ENCODE results near the gene ARL4A.
"Not testable (repeated sequence)": the region's sequence is repeated elsewhere in the genome, so short reads cannot be mapped to it uniquely, and the experiment has no call there.

Gene ARL4A

GRCh38 chr7:12670000-12670729 lies 17.3 kb upstream of the ARL4A start:
- no peak for DNase-seq (ENCODE audit: low read depth)

DNA sequence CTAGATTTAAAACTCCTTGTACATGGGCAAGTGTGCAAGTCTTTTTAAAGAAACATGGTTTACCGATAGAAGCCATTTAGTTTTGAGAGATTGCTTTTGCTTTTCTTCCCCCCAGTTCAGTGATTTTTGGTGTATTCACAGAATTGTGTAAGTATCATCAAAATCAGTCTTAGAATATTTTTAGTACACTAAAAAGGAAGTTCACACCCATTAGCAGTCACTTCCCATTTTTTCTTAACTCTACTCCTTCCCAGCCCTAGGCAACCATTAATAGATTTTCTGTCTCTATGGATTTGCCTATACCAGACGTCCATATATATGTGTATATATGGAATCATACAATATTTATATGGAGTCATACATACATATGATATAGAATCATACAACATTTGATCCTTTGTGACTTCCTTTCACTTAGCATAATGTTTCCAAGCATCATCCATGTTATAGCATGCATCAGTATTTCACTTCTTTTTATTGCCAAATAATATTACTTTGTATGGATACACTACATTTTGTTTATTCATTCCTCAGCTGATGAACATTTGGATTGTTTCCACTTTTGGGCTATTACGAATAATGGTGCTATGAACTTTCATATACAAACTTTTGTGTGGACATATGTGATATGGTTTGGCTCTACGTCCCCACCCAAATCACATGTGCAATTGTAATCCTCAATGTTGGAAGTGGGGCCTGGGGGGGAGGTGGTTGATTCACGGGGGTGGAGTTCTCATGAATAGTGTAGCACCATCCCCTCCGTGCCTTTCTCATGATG lies 16.5 kb upstream of the ARL4A start:
- DNase-seq (ENCODE audit: low read depth): no peak

GRCh38 chr7:12673436-12673835 lies 14.0 kb upstream of the ARL4A start:
- DNase-seq (ENCODE audit: low read depth): not testable (repeated sequence)

GRCh38 chr7:12674053-12674452 lies 13.4 kb upstream of the ARL4A start:
- no peak for DNase-seq (ENCODE audit: low read depth)

- no peak for DNase-seq (ENCODE audit: low read depth)
These were observed 12.6 kb upstream of the ARL4A start for GRCh38 chr7:12674861-12675260.

DNA sequence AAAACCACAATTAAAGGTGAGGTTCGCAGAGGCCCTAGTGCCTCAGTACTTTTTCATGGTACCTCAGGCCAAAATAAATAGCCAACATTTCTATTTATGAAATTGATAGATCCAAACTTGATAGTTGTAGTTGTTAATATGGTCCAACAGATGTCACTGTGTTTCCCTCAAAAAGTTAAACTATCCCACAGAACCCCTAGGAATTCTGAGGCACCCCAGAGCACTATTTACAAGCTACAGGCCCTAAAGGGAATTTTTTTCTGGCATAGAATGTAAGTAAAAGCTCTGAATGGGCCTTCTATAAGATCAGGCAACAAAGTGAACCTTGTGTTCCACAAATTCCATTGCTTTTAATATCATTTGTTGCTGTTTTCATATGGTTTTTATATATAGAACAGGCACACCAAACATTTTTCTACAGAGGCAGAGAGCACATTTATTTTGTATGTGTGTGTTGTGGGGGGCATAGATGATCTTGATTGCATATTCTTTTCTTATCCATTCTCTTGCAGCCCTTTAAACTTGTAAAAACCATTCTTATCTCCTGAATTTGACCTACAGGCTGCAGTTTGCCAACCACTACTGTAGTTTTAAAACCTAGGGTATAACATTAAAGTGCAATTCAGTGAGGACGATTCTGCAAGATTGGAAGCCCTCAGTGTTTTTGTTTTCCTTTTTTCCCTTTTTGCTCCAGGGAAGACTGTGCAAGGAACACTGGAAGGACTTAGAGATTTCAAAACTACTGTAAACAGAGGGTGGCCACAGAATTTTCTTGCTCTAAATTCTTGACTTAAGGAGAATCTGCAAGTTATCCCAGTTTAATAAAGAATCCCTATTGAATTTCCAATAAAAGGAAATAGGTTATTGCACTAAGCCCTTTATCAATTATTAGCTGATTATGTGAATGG lies 3.5 kb upstream of the ARL4A start:
- no peak for DNase-seq (ENCODE audit: low read depth)

GRCh38 chr7:12684733-12685132 lies 2.7 kb upstream of the ARL4A start:
- no peak for DNase-seq (ENCODE audit: low read depth)

GRCh38 chr7:12685550-12685949 lies 1.9 kb upstream of the ARL4A start:
- no peak for DNase-seq (ENCODE audit: low read depth)

DNA sequence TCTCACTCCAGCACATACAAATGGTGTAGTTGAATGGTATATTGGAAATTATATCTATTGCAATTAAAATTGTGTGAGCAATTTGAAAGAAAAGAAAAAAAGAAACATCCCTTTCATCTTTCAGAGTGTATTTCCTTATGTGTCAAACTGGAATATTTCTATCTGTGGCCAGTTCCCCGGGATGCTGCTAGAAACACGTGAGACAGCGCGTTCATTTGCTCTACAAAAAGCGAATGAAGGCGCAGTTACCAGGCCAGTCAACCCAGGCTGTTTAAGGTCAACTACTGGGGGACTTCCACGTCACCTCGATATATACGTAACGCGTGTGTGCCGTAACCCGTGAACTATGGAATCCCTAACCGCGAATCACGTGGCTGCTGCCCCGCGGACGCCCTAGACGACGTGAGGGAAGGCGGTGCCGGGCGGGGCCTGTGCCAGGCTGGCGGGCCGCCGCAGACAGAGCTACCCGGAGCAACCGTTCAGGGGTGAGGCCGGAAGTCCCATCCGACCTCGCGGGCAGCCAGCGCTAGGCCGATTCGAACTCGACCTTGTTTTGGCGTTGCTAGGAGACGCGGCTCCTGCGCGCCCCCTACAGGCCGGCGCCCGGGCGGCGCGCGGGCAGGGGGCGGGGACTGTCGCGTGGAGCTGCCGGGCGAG lies 1.1 kb upstream of the ARL4A start:
- peak; percentile 93 for DNase-seq (ENCODE audit: low read depth)

DNA sequence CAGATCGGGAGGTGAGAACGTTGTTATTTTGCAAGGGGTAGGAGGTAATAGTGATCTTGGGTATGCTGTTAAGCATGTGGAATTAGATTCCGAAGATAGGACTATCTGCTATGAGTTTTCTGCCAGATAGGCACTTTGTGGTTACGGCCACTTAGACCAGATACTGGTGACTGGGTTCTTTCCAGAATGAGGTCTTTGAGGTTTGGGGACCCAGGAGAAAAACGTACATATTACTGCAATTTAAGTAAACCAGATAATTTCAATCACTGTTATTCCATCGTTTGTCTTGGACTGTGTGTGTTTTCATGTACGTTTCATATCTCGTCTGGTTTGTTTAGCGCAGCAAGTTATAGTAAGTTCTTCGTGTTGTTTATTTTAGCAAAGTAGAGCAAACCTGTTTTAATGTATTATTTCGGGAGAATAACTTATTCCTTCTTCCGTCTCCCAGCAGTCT lies 312 bp downstream of the ARL4A start:
- no peak for DNase-seq (ENCODE audit: low read depth)

GRCh38 chr7:12688485-12689170 lies 1.2 kb downstream of the ARL4A start:
- DNase-seq (ENCODE audit: low read depth): not testable (repeated sequence)

GRCh38 chr7:12689451-12689850 lies 2.0 kb downstream of the ARL4A start:
- DNase-seq (ENCODE audit: low read depth): no peak

DNA sequence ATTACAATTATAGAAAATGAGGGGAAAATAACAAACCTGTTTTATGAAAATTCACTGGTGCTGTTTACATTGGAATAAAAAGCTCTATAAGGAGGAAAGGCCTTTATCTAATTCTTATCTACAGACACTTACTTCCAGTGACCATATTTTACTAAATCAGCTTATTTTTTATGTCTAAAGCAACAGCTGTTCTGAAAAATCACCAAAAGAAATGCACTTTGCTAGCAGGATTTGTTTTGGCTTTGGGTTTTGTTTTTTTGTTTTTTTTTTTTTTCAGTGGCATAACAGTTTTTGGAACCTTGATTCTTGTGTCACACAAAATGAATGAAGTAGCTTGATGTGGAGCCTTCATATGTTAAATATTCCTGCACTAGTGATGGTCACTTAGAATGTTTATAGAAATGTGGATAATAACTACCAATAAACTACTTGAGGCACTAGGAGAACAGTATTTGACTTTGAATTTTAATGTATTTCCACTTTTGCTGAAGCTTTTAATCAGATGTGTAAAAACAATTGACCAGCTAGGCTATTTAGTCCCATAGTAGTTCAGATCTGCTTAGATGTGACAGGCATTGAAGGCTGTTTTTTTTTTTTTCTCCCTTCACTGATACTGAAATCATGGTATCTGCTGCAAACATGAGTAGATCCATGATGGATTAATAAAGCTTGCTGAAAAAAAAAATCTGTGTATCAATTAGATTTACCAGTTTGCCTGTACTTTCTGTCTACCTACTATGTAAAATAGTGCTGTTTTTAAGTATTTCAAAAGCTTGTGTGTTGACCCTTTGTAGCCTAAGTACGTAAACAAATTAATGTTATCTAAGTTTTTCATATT lies 2.8 kb downstream of the ARL4A start:
- DNase-seq (ENCODE audit: low read depth): no peak

- not testable (repeated sequence) for DNase-seq (ENCODE audit: low read depth)
These were observed 4.0 kb downstream of the ARL4A start for GRCh38 chr7:12691388-12691787.

DNA sequence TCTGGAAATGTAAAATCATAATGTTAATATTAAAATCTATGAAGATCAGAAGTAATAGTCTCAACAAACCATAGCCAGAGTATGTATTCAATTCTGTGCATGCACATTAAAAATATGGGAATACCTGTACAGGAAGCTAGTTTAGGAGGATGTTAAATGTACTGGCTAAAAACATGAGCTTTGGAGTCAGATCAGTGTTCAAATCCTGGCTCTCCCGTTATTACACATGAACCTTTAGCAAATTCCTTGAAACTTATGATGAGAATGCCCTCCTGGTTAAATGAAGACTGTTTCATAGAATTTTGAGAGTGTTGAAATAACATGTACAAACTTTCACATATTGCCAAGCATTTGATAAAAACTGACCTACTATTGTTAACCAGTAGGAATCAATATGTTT lies 4.6 kb downstream of the ARL4A start:
- no peak for DNase-seq (ENCODE audit: low read depth)

GRCh38 chr7:12692479-12693259 lies 5.2 kb downstream of the ARL4A start:
- no peak for DNase-seq (ENCODE audit: low read depth)

DNA sequence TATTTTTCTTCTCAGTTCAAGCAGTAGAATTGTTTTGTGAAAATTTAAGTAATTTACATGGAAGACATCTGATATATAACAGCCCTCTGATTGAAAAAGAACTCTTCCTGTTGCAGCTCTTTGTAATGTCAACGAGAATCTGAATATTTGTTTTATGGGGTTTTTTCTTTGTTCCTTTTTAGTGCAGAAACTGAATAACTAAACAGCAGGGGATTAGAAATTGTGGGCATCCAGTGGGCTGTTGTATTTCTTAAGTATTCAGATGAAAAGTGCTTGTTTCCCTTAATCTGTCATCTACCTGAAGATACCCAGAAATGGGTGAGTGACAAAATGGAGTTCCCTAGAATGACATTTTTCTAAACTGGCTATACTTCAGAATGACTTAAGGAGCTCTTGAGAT lies 7.4 kb downstream of the ARL4A start:
- DNase-seq (ENCODE audit: low read depth): no peak

DNA sequence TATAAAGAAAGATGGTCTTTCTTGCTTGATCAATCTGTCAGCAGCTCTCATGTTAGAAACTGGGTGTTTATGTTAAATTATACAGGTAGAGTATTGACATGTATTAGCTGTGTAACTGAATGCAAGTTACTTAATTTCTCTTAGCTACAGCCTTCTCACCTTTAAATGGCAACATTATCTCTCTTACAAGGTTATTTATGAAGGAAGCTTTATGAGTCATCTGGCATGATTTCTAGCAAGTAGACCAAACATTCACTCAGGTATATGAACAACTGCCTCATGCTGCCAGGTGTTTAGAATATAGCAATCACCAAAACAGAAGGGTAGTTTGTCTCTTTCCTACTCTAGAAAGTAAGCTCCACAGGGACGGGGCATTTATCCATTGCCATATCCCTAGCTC lies 8.5 kb downstream of the ARL4A start:
- DNase-seq (ENCODE audit: low read depth): no peak

- DNase-seq (ENCODE audit: low read depth): no peak
These were observed 11.9 kb downstream of the ARL4A start for GRCh38 chr7:12699299-12699698.

DNA sequence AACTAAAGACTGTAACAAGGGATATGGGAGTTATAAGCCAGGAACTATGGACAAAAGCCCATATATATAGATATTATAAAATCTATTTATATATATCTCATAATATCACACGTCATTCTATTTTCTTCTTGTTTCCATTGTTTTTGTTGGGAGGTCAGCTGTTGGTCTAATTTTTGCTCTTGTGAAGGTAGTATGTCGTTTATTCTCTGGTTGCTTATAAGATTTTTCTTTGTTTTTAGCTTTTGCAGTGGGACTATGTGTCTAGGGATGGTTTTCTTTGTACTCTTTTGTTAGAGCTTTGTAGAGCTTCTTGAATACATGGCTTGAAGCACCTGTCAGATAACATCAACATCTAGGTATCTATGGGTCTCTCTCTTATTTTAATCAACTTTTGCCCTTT lies 14.0 kb downstream of the ARL4A start:
- no peak for DNase-seq (ENCODE audit: low read depth)
